ENCODE data around the gene RAET1L. TPM values are rescaled to one million over a fixed set of nuclear protein-coding genes. Genes with fewer than 3 reads are reported as not detected.
"Not testable (repeated sequence)": the region's sequence is repeated elsewhere in the genome, so short reads cannot be mapped to it uniquely, and the experiment has no call there.

Gene RAET1L
- total RNA-seq, 1 donor from 2014 or later, result not detected

- DNase-seq (ENCODE audit: low spot score in 2 of 2) (no peak), FAIRE-seq (no peak)
Observed at GRCh38 chr6:149999636-150000035, 25.7 kb downstream of the RAET1L start.

- no peak for FAIRE-seq
- no peak for DNase-seq (ENCODE audit: low spot score in 2 of 2)
Observed at GRCh38 chr6:149995971-149996370, 29.4 kb downstream of the RAET1L start.

- DNase-seq (ENCODE audit: low spot score in 2 of 2) (no peak), FAIRE-seq (no peak)
Observed at GRCh38 chr6:149995235-149995750, 30.0 kb downstream of the RAET1L start.

GRCh38 chr6:149991838-149992237, 33.5 kb downstream of the RAET1L start:
- DNase-seq (ENCODE audit: low spot score in 2 of 2), result no peak
- no peak for FAIRE-seq

- not testable (repeated sequence) for DNase-seq (ENCODE audit: low spot score in 2 of 2); FAIRE-seq
Observed at GRCh38 chr6:149991472-149991795, 33.9 kb downstream of the RAET1L start.

GRCh38 chr6:149990661-149991471, 34.5 kb downstream of the RAET1L start:
- no peak for FAIRE-seq
- peak in 1 of 2 donors; percentile 26 for DNase-seq (ENCODE audit: low spot score in 2 of 2)

GRCh38 chr6:149990212-149990660, 35.1 kb downstream of the RAET1L start:
- no peak for DNase-seq (ENCODE audit: low spot score in 2 of 2)
- no peak for FAIRE-seq

GRCh38 chr6:149988550-149989346, 36.6 kb downstream of the RAET1L start:
- FAIRE-seq (no peak), DNase-seq (ENCODE audit: low spot score in 2 of 2) (no peak)

GRCh38 chr6:149987602-149988107, 37.7 kb downstream of the RAET1L start:
- FAIRE-seq (no peak), DNase-seq (ENCODE audit: low spot score in 2 of 2) (no peak)

GRCh38 chr6:149985481-149985937, 39.8 kb downstream of the RAET1L start:
- FAIRE-seq (no peak), DNase-seq (ENCODE audit: low spot score in 2 of 2) (no peak)

GRCh38 chr6:149984773-149985172, 40.6 kb downstream of the RAET1L start:
- no peak for FAIRE-seq
- no peak for DNase-seq (ENCODE audit: low spot score in 2 of 2)

- FAIRE-seq (no peak), DNase-seq (ENCODE audit: low spot score in 2 of 2) (no peak)
Observed at GRCh38 chr6:149983145-149983544, 42.2 kb downstream of the RAET1L start.

GRCh38 chr6:149979293-149979692, 46.0 kb downstream of the RAET1L start:
- DNase-seq (ENCODE audit: low spot score in 2 of 2), result no peak

GRCh38 chr6:149978610-149979009, 46.7 kb downstream of the RAET1L start:
- no peak for DNase-seq (ENCODE audit: low spot score in 2 of 2)
- FAIRE-seq, result no peak

More at GRCh38 chr6:149979293-149979692, 46.0 kb downstream of the RAET1L start:
- FAIRE-seq, result no peak

- FAIRE-seq (no peak), DNase-seq (ENCODE audit: low spot score in 2 of 2) (no peak)
Observed at GRCh38 chr6:149977221-149977620, 48.1 kb downstream of the RAET1L start.

- DNase-seq (ENCODE audit: low spot score in 2 of 2), result no peak
- FAIRE-seq, result no peak
Observed at GRCh38 chr6:149975400-149975799, 49.9 kb downstream of the RAET1L start.

GRCh38 chr6:149974825-149975224, 50.5 kb downstream of the RAET1L start:
- FAIRE-seq (no peak), DNase-seq (ENCODE audit: low spot score in 2 of 2) (no peak)

GRCh38 chr6:149974394-149974793, 50.9 kb downstream of the RAET1L start:
- FAIRE-seq; DNase-seq (ENCODE audit: low spot score in 2 of 2): not testable (repeated sequence)

- FAIRE-seq (no peak), DNase-seq (ENCODE audit: low spot score in 2 of 2) (no peak)
Observed at GRCh38 chr6:149969635-149970034, 55.7 kb downstream of the RAET1L start.

GRCh38 chr6:149968909-149969308, 56.4 kb downstream of the RAET1L start:
- not testable (repeated sequence) for DNase-seq (ENCODE audit: low spot score in 2 of 2); FAIRE-seq
